ENCODE data around the gene UBE4B. TPM values are rescaled to one million over a fixed set of nuclear protein-coding genes. Genes with fewer than 3 reads are reported as not detected.
"Not testable (repeated sequence)": the region's sequence is repeated elsewhere in the genome, so short reads cannot be mapped to it uniquely, and the experiment has no call there.

UBE4B gene
- total RNA-seq, 1 donor from 2014 or later = 66.4 TPM

- intact Hi-C loops (cut with DNase I) = loop anchor here (5.0 kb wide), 1 partner anchor 44 kb away; no protein-coding TSS in a partner anchor
- no peak for DNase-seq (ENCODE audit: missing footprints)
- ATAC-seq = no peak
These were observed 180.5 kb downstream of the UBE4B start for GRCh38 chr1:10213186-10213705.

DNA sequence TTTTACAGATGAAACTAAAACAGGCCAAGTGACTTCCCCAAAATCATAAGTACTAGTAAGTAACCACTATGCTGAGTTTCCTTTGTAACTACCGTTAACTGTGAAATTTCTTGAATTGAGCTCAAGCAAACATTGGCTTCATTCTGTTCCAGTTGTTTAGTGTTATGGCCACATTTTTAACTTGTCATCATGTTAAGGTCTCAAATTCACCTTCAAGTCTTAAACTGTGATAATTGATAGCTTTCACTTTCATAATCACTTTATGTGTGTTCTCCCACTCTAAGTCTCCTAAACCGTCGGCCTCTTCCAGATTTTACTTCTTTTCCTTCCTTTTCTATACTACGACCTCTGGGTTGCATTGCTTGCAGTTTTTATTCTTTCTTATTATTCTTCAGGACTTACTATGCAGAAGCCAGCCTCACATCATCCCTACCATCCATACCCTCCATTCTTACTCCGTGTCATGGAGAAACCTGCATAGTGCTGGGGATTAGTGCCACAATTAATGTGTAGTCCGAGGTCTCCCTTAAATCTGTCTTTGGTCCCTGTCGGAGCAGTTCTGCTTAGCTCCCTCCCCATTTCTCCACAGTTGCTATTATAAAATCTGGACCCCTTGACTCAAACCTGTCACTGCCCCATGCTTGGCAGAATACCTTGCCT, 183.5 kb downstream of the UBE4B start:
- no peak for DNase-seq (ENCODE audit: missing footprints)
- no peak for ATAC-seq
- intact Hi-C loops (cut with DNase I) = no loop called here

DNA sequence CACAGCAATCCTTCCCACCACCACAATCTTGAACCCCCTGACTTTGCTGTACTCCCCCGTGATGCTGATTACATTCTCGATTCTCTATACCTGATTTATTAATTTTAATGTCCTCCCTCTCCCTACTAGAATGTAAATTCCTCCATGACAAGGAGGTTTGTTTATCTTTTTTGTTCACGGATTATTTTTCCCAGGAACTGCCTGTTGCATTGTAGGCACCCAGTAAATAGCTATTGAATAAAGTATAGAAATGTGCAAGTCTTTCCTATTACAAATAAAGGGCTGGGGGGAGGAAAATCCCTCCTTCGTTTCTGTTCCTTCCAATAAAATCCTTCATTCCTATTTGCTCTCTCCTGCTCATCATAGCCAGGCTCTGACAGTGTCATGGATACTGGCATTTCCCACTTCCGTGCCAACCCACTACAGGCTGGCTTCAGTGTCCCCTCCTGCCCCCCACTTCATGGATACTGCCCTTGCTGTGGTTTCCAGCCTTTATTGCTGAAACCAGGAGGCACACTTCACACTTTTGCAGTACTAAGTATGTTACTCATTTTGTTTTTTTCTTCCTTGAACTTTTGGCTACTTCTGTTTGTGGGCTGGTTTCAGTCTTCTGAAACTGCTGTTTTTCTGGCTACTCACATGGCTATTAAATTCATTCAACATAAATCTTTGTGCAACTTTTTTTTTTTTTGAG, 185.1 kb downstream of the UBE4B start:
- intact Hi-C loops (cut with DNase I) = no loop called here
- DNase-seq (ENCODE audit: missing footprints) (no peak), ATAC-seq (no peak)

DNA sequence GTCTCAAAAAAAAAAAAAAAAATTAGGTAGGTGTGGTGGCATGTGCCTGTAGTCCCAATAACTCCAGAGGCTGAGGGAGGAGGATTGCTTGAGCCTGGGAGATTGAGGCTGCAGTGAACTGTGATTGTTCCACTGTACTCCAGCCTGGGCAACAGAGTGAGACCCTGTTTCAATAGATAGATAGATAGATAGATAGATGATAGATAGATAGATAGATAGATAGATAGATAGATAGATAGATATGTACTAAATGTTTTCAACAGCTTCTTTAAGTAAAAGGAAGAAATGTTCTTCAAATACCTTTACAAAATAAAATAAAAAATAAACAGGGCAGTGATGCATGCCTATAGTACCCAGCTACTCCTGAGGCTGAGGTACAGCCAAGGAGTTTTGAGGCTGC, 187.4 kb downstream of the UBE4B start:
- ATAC-seq (no peak), DNase-seq (ENCODE audit: missing footprints) (no peak)
- intact Hi-C loops (cut with DNase I) = no loop called here

- intact Hi-C loops (cut with DNase I); ATAC-seq; DNase-seq (ENCODE audit: missing footprints): not testable (repeated sequence)
These were observed 187.9 kb downstream of the UBE4B start for GRCh38 chr1:10220657-10221056.

DNA sequence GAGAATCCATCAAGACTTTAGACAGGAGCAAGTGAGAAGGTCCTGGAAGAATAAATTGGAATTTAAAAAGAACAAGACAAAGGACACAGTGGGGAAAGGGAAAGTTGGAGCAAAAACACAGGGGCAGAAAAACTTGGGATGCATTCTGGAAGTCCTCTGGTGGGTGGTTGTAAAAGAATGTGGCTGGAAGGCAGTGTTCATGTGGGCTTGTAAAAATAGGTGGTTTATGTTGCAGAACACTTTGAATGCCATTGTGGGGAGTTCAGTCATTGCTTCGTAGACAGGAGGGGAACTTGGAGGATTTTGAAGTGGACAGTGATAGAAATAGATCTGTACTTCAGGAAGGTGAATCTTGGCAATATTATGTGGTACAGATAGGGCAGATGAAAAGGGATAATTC, 192.8 kb downstream of the UBE4B start:
- intact Hi-C loops (cut with DNase I) = no loop called here
- ATAC-seq (no peak), DNase-seq (ENCODE audit: missing footprints) (no peak)

DNA sequence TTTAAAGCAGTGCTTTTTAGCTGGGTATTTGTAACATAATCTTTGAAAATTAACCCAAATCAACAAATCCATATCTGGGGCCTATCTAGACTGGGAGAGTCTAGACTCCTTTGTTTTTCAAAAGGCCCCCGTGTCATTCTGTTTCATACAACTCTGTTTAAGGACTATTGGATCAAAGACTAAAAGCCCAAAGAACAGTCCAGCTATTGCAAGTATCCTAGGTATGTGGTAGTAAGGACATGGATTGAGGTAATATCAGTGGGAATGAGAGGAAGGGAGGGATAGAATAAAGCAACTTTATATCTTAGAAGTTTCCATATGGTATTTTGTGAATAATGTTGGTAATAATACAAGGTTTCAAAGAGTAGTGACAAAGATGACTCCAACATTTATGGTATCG, 195.8 kb downstream of the UBE4B start:
- DNase-seq (ENCODE audit: missing footprints) (no peak), ATAC-seq (no peak)
- intact Hi-C loops (cut with DNase I) = no loop called here

GRCh38 chr1:10229903-10230302, 197.1 kb downstream of the UBE4B start:
- no peak for ATAC-seq
- intact Hi-C loops (cut with DNase I) = no loop called here
- DNase-seq (ENCODE audit: missing footprints) = no peak

Small RNA genes lying within 50 kb of the gene (microRNA-seq; reads per million reads assigned to microRNA genes)
- gene MIR1273D = not detected

Other genes starting within 250 kb of the UBE4B start
- gene CLSTN1, start 209.0 kb upstream of the UBE4B start, total RNA-seq = 52.3 TPM
- gene CTNNBIP1, start 122.7 kb upstream of the UBE4B start, total RNA-seq = 50.6 TPM
- 41.8 TPM for gene LZIC, start 89.6 kb upstream of the UBE4B start, total RNA-seq
- 19.3 TPM for gene NMNAT1, start 89.5 kb upstream of the UBE4B start, total RNA-seq
- 39.3 TPM for gene RBP7, start 35.7 kb upstream of the UBE4B start, total RNA-seq
- 70.0 TPM for gene KIF1B, start 177.6 kb downstream of the UBE4B start, total RNA-seq

Data from Right ventricle myocardium inferior (tissue), 1 donor.